ENCODE results near the gene RBM25.
A peak's percentile ranks its signal among the peaks of the same experiment; 100 is the strongest.

Gene RBM25

DNA sequence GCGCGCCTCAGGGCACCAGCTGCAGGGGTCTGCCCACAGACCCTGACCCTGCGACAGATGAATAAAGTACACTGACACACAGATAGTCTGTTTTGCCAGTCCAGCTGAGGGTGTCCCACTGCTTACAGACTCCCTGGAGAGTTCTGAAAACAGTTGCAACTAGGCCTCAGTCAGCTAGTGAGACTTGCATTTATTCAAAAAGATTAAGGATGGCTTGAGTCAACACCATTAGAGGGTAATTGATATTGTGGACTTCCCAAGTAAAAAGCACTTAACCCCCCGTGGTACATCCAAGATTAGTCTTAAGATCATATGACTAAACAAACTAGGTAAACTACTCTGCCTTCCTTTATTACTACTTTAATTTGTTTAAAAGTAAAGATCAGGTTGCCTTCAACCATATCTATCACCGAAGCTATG lies 66.8 kb downstream of the RBM25 start (continued):
- TF ChIP-seq, protein P1, sequence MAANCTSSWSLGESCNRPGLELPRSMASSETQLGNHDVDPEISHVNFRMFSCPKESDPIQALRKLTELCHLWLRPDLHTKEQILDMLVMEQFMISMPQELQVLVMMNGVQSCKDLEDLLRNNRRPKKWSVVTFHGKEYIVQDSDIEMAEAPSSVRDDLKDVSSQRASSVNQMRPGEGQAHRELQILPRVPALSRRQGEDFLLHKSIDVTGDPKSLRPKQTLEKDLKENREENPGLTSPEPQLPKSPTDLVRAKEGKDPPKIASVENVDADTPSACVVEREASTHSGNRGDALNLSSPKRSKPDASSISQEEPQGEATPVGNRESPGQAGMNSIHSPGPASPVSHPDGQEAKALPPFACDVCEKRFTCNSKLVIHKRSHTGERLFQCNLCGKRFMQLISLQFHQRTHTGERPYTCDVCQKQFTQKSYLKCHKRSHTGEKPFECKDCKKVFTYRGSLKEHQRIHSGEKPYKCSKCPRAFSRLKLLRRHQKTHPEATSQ (tag by site-specific recombination; IDR thresholded peaks at IDR 0.05) = no peak
- no peak for TF ChIP-seq ZNF302 (tag by site-specific recombination; IDR thresholded peaks at IDR 0.05; ENCODE audit: low read depth)
- peak; percentile 99 for TF ChIP-seq OSR2 (tag by site-specific recombination; IDR thresholded peaks at IDR 0.05)
- peak; percentile 95 for TF ChIP-seq IKZF3 (tag by site-specific recombination; IDR thresholded peaks at IDR 0.05)
- TF ChIP-seq, protein P2, sequence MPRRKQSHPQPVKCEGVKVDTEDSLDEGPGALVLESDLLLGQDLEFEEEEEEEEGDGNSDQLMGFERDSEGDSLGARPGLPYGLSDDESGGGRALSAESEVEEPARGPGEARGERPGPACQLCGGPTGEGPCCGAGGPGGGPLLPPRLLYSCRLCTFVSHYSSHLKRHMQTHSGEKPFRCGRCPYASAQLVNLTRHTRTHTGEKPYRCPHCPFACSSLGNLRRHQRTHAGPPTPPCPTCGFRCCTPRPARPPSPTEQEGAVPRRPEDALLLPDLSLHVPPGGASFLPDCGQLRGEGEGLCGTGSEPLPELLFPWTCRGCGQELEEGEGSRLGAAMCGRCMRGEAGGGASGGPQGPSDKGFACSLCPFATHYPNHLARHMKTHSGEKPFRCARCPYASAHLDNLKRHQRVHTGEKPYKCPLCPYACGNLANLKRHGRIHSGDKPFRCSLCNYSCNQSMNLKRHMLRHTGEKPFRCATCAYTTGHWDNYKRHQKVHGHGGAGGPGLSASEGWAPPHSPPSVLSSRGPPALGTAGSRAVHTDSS (tag by site-specific recombination; IDR thresholded peaks at IDR 0.05) = no peak
- no peak for TF ChIP-seq ZNF530 (tag by site-specific recombination; IDR thresholded peaks at IDR 0.05; ENCODE audit: low read depth)
- TF ChIP-seq ZNF658 (tag by site-specific recombination; IDR thresholded peaks at IDR 0.05) = no peak
- no peak for TF ChIP-seq ZNF266 (tag by site-specific recombination; IDR thresholded peaks at IDR 0.05; ENCODE audit: low read depth)
- TF ChIP-seq ZNF138 (tag by site-specific recombination; IDR thresholded peaks at IDR 0.05; ENCODE audit: borderline replicate concordance) = no peak
- TF ChIP-seq ZNF624 (tag by site-specific recombination; IDR thresholded peaks at IDR 0.05) = no peak
- no peak for TF ChIP-seq ZNF157 (tag by site-specific recombination; IDR thresholded peaks at IDR 0.05)
- TF ChIP-seq, protein P3, sequence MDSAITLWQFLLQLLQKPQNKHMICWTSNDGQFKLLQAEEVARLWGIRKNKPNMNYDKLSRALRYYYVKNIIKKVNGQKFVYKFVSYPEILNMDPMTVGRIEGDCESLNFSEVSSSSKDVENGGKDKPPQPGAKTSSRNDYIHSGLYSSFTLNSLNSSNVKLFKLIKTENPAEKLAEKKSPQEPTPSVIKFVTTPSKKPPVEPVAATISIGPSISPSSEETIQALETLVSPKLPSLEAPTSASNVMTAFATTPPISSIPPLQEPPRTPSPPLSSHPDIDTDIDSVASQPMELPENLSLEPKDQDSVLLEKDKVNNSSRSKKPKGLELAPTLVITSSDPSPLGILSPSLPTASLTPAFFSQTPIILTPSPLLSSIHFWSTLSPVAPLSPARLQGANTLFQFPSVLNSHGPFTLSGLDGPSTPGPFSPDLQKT (IDR thresholded peaks at IDR 0.05; ENCODE audit: borderline replicate concordance, low read depth, low read length) = no peak
- TF ChIP-seq, protein P4, sequence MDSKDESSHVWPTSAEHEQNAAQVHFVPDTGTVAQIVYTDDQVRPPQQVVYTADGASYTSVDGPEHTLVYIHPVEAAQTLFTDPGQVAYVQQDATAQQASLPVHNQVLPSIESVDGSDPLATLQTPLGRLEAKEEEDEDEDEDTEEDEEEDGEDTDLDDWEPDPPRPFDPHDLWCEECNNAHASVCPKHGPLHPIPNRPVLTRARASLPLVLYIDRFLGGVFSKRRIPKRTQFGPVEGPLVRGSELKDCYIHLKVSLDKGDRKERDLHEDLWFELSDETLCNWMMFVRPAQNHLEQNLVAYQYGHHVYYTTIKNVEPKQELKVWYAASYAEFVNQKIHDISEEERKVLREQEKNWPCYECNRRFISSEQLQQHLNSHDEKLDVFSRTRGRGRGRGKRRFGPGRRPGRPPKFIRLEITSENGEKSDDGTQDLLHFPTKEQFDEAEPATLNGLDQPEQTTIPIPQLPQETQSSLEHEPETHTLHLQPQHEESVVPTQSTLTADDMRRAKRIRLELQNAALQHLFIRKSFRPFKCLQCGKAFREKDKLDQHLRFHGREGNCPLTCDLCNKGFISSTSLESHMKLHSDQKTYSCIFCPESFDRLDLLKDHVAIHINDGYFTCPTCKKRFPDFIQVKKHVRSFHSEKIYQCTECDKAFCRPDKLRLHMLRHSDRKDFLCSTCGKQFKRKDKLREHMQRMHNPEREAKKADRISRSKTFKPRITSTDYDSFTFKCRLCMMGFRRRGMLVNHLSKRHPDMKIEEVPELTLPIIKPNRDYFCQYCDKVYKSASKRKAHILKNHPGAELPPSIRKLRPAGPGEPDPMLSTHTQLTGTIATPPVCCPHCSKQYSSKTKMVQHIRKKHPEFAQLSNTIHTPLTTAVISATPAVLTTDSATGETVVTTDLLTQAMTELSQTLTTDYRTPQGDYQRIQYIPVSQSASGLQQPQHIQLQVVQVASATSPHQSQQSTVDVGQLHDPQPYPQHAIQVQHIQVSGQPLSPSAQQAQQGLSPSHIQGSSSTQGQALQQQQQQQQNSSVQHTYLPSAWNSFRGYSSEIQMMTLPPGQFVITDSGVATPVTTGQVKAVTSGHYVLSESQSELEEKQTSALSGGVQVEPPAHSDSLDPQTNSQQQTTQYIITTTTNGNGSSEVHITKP (tag by site-specific recombination; IDR thresholded peaks at IDR 0.05) = no peak
- TF ChIP-seq, protein P5, sequence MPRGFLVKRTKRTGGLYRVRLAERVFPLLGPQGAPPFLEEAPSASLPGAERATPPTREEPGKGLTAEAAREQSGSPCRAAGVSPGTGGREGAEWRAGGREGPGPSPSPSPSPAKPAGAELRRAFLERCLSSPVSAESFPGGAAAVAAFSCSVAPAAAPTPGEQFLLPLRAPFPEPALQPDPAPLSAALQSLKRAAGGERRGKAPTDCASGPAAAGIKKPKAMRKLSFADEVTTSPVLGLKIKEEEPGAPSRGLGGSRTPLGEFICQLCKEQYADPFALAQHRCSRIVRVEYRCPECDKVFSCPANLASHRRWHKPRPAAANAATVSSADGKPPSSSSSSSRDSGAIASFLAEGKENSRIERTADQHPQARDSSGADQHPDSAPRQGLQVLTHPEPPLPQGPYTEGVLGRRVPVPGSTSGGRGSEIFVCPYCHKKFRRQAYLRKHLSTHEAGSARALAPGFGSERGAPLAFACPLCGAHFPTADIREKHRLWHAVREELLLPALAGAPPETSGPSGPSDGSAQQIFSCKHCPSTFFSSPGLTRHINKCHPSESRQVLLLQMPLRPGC (tag by site-specific recombination; IDR thresholded peaks at IDR 0.05) = peak; percentile 89
- TF ChIP-seq, protein P6, sequence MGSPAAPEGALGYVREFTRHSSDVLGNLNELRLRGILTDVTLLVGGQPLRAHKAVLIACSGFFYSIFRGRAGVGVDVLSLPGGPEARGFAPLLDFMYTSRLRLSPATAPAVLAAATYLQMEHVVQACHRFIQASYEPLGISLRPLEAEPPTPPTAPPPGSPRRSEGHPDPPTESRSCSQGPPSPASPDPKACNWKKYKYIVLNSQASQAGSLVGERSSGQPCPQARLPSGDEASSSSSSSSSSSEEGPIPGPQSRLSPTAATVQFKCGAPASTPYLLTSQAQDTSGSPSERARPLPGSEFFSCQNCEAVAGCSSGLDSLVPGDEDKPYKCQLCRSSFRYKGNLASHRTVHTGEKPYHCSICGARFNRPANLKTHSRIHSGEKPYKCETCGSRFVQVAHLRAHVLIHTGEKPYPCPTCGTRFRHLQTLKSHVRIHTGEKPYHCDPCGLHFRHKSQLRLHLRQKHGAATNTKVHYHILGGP (tag by site-specific recombination; IDR thresholded peaks at IDR 0.05) = peak; percentile 86
- no peak for TF ChIP-seq ZNF529 (tag by site-specific recombination; IDR thresholded peaks at IDR 0.05; ENCODE audit: insufficient replicate concordance)
- TF ChIP-seq ZNF514 (tag by site-specific recombination; IDR thresholded peaks at IDR 0.05) = no peak
- TF ChIP-seq, protein P7, sequence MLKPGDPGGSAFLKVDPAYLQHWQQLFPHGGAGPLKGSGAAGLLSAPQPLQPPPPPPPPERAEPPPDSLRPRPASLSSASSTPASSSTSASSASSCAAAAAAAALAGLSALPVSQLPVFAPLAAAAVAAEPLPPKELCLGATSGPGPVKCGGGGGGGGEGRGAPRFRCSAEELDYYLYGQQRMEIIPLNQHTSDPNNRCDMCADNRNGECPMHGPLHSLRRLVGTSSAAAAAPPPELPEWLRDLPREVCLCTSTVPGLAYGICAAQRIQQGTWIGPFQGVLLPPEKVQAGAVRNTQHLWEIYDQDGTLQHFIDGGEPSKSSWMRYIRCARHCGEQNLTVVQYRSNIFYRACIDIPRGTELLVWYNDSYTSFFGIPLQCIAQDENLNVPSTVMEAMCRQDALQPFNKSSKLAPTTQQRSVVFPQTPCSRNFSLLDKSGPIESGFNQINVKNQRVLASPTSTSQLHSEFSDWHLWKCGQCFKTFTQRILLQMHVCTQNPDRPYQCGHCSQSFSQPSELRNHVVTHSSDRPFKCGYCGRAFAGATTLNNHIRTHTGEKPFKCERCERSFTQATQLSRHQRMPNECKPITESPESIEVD (tag by site-specific recombination; IDR thresholded peaks at IDR 0.05) = peak; percentile 97
- no peak for TF ChIP-seq ZSCAN16 (tag by site-specific recombination; IDR thresholded peaks at IDR 0.05)
- TF ChIP-seq ZNF350 (tag by site-specific recombination; IDR thresholded peaks at IDR 0.05) = no peak
- TF ChIP-seq, protein P8, sequence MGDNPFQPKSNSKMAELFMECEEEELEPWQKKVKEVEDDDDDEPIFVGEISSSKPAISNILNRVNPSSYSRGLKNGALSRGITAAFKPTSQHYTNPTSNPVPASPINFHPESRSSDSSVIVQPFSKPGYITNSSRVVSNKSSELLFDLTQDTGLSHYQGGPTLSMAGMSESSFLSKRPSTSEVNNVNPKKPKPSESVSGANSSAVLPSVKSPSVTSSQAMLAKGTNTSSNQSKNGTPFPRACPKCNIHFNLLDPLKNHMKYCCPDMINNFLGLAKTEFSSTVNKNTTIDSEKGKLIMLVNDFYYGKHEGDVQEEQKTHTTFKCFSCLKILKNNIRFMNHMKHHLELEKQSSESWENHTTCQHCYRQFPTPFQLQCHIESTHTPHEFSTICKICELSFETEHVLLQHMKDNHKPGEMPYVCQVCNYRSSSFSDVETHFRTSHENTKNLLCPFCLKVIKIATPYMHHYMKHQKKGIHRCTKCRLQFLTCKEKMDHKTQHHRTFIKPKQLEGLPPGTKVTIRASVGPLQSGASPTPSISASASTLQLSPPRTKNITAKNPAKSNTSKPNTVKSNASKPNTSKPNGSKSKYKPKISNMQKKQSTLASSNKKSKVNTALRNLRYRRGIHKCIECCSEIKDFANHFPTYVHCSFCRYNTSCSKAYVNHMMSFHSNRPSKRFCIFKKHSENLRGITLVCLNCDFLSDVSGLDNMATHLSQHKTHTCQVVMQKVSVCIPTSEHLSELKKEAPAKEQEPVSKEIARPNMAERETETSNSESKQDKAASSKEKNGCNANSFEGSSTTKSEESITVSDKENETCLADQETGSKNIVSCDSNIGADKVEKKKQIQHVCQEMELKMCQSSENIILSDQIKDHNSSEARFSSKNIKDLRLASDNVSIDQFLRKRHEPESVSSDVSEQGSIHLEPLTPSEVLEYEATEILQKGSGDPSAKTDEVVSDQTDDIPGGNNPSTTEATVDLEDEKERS (tag by site-specific recombination; IDR thresholded peaks at IDR 0.05) = no peak
- no peak for TF ChIP-seq ZNF214 (tag by site-specific recombination; IDR thresholded peaks at IDR 0.05; ENCODE audit: borderline replicate concordance)
- TF ChIP-seq ZNF23 (tag by site-specific recombination; IDR thresholded peaks at IDR 0.05; ENCODE audit: borderline replicate concordance) = no peak
- TF ChIP-seq ZNF394 (tag by site-specific recombination; IDR thresholded peaks at IDR 0.05; ENCODE audit: borderline replicate concordance) = no peak

Data from HEK293 (cell line).